ENCODE results near the gene ZNF367.

GRCh38 chr9:96383165-96383942 is 34.8 kb downstream of the ZNF367 start, which contains the start of gene SLC35D2:
- no peak for TF ChIP-seq CTCF (IDR thresholded peaks at IDR 0.05; ENCODE audit: poor library complexity)
- no peak for TF ChIP-seq EZH2 (IDR thresholded peaks at IDR 0.05; ENCODE audit: borderline replicate concordance)
- no peak for TF ChIP-seq EZH2phosphoT487 (IDR thresholded peaks at IDR 0.05; ENCODE audit: low read depth, severe bottlenecking, unreplicated experiment)

Data from hepatocyte (in vitro differentiated cells).